ENCODE data around the gene SF3A1.

Gene SF3A1

DNA sequence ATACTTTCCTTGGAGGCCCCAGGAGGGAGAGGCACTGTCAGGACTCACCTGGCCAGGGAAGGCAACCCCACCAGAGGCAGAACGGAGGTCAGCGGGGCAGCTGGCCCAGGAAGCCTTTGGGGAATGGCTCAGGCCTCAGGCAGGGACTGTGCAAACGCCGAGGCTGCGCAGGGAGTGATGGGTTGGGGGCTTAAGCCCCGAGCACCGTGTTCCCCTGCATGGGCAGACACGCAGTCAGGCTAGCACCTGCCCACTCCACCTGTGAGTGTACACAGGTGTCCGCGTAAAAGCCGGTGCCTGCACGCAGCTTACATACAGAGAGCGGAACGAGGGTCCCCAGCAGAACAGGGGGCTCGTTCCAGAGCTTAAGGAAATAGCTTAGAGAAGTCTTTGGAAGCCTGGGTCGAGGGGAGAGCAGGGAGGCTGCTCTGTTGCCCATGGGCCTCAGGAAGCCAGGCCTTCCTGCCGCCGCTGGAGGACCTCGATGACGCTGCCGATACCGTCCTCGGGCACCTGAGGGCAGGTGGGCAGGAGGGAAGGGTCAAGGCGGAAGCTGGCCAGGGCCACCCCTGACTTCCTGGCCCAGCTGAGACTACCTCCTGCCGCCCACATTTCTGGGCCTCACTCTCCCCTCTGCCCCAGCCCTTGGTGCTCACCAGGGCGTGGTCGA is 71.4 kb downstream of the SF3A1 start:
- DNase-seq: no peak

DNA sequence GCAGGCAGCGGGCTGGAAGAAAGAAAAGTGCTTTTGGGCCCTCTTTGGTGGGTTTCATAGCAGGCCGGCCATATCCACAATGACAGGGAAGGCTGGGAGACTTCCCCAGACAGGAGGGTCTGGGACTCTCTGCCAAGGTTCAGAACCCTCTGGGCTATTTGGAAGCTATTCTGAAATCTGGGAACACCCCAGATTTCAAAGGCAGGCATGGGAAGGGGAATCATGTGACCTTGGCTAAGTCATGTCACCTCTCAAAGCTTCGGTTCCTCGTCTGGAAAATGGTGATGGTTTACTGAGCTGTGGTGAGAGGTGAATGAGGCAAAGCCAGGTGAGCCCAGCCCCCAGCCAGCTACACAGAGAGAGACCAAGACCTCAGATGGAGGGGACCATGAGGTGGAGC is 72.0 kb downstream of the SF3A1 start:
- DNase-seq: no peak

DNA sequence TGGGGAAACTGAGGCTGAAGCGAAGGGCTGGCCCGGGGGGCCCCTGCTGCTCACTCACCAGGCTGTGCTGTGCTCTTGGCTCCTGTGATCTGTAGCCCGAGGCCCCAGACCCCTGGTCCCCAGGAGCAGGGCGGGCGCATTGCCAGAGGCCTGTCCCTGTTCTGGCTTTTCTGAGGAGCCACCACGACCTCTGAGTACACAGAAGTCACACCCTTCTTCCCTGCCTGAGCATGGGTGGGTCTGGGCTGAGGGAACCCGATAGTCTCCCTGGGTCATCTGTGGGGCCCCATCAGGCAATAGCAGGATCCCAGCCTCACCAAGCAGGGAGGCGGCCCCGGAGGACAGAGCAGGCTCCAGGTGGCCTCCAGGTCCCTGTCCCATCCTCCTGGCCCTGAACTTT is 72.5 kb downstream of the SF3A1 start:
- DNase-seq: no peak

DNA sequence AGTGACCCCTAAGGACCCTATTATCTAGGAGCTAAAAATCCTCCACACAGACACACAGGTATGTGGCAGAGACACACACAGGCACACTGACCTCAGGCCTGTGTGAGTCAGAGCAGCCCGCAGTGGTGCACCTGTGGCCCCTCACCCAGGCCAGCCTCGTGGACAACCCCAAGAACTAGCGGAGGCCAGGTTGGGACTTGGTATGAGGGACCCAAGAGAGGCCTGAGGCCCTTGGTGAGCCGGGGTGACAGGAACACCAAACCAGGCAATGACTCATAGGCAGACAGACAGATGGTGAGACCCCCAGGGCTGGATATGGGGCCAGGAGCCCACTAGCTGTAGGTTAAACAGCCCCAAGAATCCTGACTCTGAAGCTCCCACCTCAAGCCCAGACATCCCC is 73.4 kb downstream of the SF3A1 start:
- no peak for DNase-seq

DNA sequence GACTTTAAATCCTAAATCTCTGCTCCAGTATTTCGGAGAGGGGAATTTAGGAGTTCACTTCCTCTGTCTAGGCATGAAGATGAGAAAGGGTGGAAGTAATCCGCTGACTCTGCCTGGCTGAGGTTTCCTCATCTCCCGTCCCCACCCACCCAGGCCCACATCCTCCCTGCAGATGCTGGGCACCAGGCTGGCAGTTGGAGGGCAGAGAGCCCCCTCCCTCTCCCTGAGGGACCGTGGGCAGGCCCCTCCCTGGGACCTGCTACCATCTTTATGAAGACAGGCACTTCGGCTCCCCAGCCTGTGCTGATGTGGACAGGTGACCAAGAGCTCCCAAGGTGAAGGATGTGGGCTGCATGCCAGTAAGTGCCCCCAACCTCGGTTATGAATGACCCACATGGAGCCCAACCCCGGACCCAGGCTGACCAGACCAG is 74.1 kb downstream of the SF3A1 start:
- DNase-seq: no peak
